ENCODE data around the gene BBX. TPM values are rescaled to one million over a fixed set of nuclear protein-coding genes. Genes with fewer than 3 reads are reported as not detected.

The BBX gene
- polyA plus RNA-seq (2013, experiment 1 of 2), result 24.0 TPM
- 24.7 TPM for polyA plus RNA-seq (2013, experiment 2 of 2)

DNA sequence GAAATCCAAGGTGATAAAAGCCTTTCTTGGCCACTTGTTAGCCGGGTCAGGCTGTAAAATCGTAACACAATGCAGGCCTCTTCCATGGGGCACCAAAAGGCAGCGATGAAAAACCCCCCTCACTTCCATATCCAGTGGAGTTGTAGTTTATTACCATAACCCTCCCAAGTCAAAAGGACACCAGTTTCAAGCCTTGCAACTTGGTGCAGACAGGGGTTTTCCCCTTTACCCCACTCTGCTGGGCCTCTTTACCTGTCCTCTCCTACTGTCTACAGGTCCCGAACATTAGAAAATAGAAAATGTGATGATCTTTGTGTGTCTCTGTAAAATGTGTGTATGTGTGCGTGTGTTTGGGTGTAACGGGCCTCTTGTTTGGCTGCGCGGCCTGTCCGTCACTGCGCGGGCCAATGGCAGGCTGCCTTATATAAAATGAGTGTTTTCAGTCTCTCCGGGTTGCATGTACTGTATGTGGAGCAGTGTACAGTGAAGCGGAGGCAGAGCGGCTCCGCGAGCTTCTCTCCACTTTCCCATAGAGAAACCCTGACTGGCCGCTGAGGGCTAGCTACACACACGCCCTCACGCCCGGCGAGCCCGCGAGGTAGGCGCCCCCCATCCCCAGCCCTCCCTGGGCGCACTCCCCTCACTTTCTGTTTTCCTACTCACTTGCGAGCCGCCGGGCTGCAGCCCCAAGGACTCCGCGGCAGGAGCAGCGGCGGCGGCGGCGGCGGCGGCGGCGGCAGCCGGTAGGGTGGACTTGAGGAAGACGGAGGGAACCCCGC lies at the start of gene BBX:
Gene BBX (plus strand): TSS at position 453 of the 779 bp plus-strand sequence. CDS start 187,499 bp downstream, outside the sequence.
- Histone ChIP-seq H3K27me3 (ENCODE audit: insufficient read depth, low read length, poor library complexity) (no peaks in the 10 kb centered on the region), H4K8ac (ENCODE audit: low read depth, low read length) (no peak within 1 kb of the TSS), H3K4me1 (ENCODE audit: control insufficient read depth, low read depth, low read length) (peaks cover 3% of the 10 kb centered on the region), H3K18ac (ENCODE audit: low read length) (peak within 1 kb of the TSS; percentile 99), H3K56ac (ENCODE audit: low read length) (peak within 1 kb of the TSS; percentile 78), H3K4ac (ENCODE audit: low read depth, low read length) (peak within 1 kb of the TSS; percentile 98), H3K4me3 (ENCODE audit: low read length) (peak within 1 kb of the TSS; percentile 82), H3K27ac (ENCODE audit: low read depth, low read length) (peak within 1 kb of the TSS; percentile 95), H2BK15ac (replicated peaks; ENCODE audit: low read depth) (peak within 1 kb of the TSS; percentile 43), H3K4me2 (ENCODE audit: low read length) (peak within 1 kb of the TSS; percentile 43), H3K79me1 (ENCODE audit: low read length) (peaks cover 8% of the 10 kb centered on the region), H3K79me2 (ENCODE audit: control insufficient read depth, insufficient read depth, low read length) (peaks cover 11% of the 10 kb centered on the region), H2BK120ac (ENCODE audit: low read depth, low read length) (peak within 1 kb of the TSS; percentile 99), H2BK5ac (ENCODE audit: low read length) (peak within 1 kb of the TSS; percentile 67), H3K9ac (ENCODE audit: low read length) (peak within 1 kb of the TSS; percentile 60), H3K23ac (ENCODE audit: low read length) (no peak within 1 kb of the TSS), H4K5ac (ENCODE audit: low read length) (no peak within 1 kb of the TSS), H2AK5ac (ENCODE audit: low read length) (no peak within 1 kb of the TSS), H3K36me3 (ENCODE audit: control insufficient read depth, insufficient read depth, low read length) (no peaks in the 10 kb centered on the region)
- DNase-seq, result peak; percentile 97
- WGBS (ENCODE audit: extremely low coverage, insufficient coverage, low lambda C conversion rate), result no CpG with 5 or more reads among the region's 42 CpGs

GRCh38 chr3:107476462-107476861 lies 46.3 kb upstream of the BBX start:
- H4K8ac ChIP-seq (ENCODE audit: low read depth, low read length), result no peak overlapping the region
- H3K4me2 ChIP-seq (ENCODE audit: low read length), result no peak overlapping the region
- H2BK5ac ChIP-seq (ENCODE audit: low read length), result no peak overlapping the region
- H3K27ac ChIP-seq (ENCODE audit: low read depth, low read length), result no peak overlapping the region
- no peak overlapping the region for H3K23ac ChIP-seq (ENCODE audit: low read length)
- H2BK15ac ChIP-seq (replicated peaks; ENCODE audit: low read depth), result no peak overlapping the region
- no peak overlapping the region for H2BK120ac ChIP-seq (ENCODE audit: low read depth, low read length)
- no peak overlapping the region for H3K4ac ChIP-seq (ENCODE audit: low read depth, low read length)
- no peak overlapping the region for H3K56ac ChIP-seq (ENCODE audit: low read length)
- DNase-seq, result no peak
- H3K4me1 ChIP-seq (ENCODE audit: control insufficient read depth, low read depth, low read length), result no peaks in the 10 kb centered on the region
- no peak overlapping the region for H3K4me3 ChIP-seq (ENCODE audit: low read length)
- H2AK5ac ChIP-seq (ENCODE audit: low read length), result no peak overlapping the region
- H3K79me2 ChIP-seq (ENCODE audit: control insufficient read depth, insufficient read depth, low read length), result no peaks in the 10 kb centered on the region
- H3K79me1 ChIP-seq (ENCODE audit: low read length), result no peaks in the 10 kb centered on the region
- H3K27me3 ChIP-seq (ENCODE audit: insufficient read depth, low read length, poor library complexity), result no peaks in the 10 kb centered on the region
- H3K9ac ChIP-seq (ENCODE audit: low read length), result no peak overlapping the region
- H3K18ac ChIP-seq (ENCODE audit: low read length), result no peak overlapping the region
- no peak overlapping the region for H4K5ac ChIP-seq (ENCODE audit: low read length)
- no peaks in the 10 kb centered on the region for H3K36me3 ChIP-seq (ENCODE audit: control insufficient read depth, insufficient read depth, low read length)

- Histone ChIP-seq H3K79me2 (ENCODE audit: control insufficient read depth, insufficient read depth, low read length) (no peaks in the 10 kb centered on the region), H4K8ac (ENCODE audit: low read depth, low read length) (no peak overlapping the region), H3K9ac (ENCODE audit: low read length) (no peak overlapping the region), H3K4me2 (ENCODE audit: low read length) (no peak overlapping the region), H3K79me1 (ENCODE audit: low read length) (no peaks in the 10 kb centered on the region), H3K23ac (ENCODE audit: low read length) (no peak overlapping the region), H4K5ac (ENCODE audit: low read length) (no peak overlapping the region), H3K18ac (ENCODE audit: low read length) (no peak overlapping the region), H3K36me3 (ENCODE audit: control insufficient read depth, insufficient read depth, low read length) (no peaks in the 10 kb centered on the region), H3K4me1 (ENCODE audit: control insufficient read depth, low read depth, low read length) (no peaks in the 10 kb centered on the region), H2BK120ac (ENCODE audit: low read depth, low read length) (no peak overlapping the region), H3K56ac (ENCODE audit: low read length) (no peak overlapping the region), H2BK5ac (ENCODE audit: low read length) (no peak overlapping the region), H3K4ac (ENCODE audit: low read depth, low read length) (no peak overlapping the region), H3K27ac (ENCODE audit: low read depth, low read length) (no peak overlapping the region), H2AK5ac (ENCODE audit: low read length) (no peak overlapping the region), H2BK15ac (replicated peaks; ENCODE audit: low read depth) (no peak overlapping the region), H3K4me3 (ENCODE audit: low read length) (no peak overlapping the region), H3K27me3 (ENCODE audit: insufficient read depth, low read length, poor library complexity) (no peaks in the 10 kb centered on the region)
- WGBS (ENCODE audit: extremely low coverage, insufficient coverage, low lambda C conversion rate), result no CpG with 5 or more reads among the region's 2 CpGs
- DNase-seq, result no peak
These were observed 35.3 kb upstream of the BBX start for GRCh38 chr3:107487490-107487889.

- Histone ChIP-seq H3K79me1 (ENCODE audit: low read length) (no peaks in the 10 kb centered on the region), H4K5ac (ENCODE audit: low read length) (no peak overlapping the region), H3K4me2 (ENCODE audit: low read length) (no peak overlapping the region), H2BK120ac (ENCODE audit: low read depth, low read length) (no peak overlapping the region), H2AK5ac (ENCODE audit: low read length) (no peak overlapping the region), H2BK5ac (ENCODE audit: low read length) (no peak overlapping the region), H3K4me3 (ENCODE audit: low read length) (no peak overlapping the region), H3K23ac (ENCODE audit: low read length) (no peak overlapping the region), H3K36me3 (ENCODE audit: control insufficient read depth, insufficient read depth, low read length) (no peaks in the 10 kb centered on the region), H3K4me1 (ENCODE audit: control insufficient read depth, low read depth, low read length) (no peaks in the 10 kb centered on the region), H3K9ac (ENCODE audit: low read length) (no peak overlapping the region), H3K79me2 (ENCODE audit: control insufficient read depth, insufficient read depth, low read length) (no peaks in the 10 kb centered on the region), H4K8ac (ENCODE audit: low read depth, low read length) (no peak overlapping the region), H3K27me3 (ENCODE audit: insufficient read depth, low read length, poor library complexity) (no peaks in the 10 kb centered on the region), H2BK15ac (replicated peaks; ENCODE audit: low read depth) (no peak overlapping the region), H3K27ac (ENCODE audit: low read depth, low read length) (no peak overlapping the region), H3K18ac (ENCODE audit: low read length) (no peak overlapping the region), H3K4ac (ENCODE audit: low read depth, low read length) (no peak overlapping the region), H3K56ac (ENCODE audit: low read length) (no peak overlapping the region)
- DNase-seq, result no peak
- WGBS (ENCODE audit: extremely low coverage, insufficient coverage, low lambda C conversion rate), result no CpG with 5 or more reads among the region's 4 CpGs
These were observed 33.8 kb upstream of the BBX start for GRCh38 chr3:107488942-107489341.

DNA sequence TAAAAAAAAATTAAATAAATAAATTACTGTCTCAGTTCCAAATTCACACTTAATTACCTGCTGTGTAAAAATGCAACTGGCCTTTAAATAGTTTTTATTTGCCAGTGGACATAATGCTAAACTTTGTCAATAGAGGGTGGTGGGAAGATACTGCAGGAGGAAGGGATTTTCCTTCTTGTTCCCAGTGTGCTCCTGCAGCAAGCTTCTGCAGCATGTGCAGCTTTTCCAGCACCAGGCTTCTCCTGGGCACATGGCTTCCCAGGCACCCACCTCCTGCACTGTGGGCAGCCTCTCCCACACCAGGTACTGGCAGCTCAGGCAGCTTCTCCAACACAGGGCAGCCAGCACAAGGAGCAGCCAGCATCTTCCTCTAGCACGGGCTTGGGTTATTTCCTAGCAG lies 29.6 kb upstream of the BBX start:
- DNase-seq, result no peak
- Histone ChIP-seq H3K27me3 (ENCODE audit: insufficient read depth, low read length, poor library complexity) (no peaks in the 10 kb centered on the region), H3K9ac (ENCODE audit: low read length) (no peak overlapping the region), H2BK120ac (ENCODE audit: low read depth, low read length) (no peak overlapping the region), H3K4me2 (ENCODE audit: low read length) (no peak overlapping the region), H3K27ac (ENCODE audit: low read depth, low read length) (no peak overlapping the region), H4K8ac (ENCODE audit: low read depth, low read length) (no peak overlapping the region), H3K56ac (ENCODE audit: low read length) (no peak overlapping the region), H2BK15ac (replicated peaks; ENCODE audit: low read depth) (no peak overlapping the region), H3K4me3 (ENCODE audit: low read length) (no peak overlapping the region), H2BK5ac (ENCODE audit: low read length) (no peak overlapping the region), H4K5ac (ENCODE audit: low read length) (no peak overlapping the region), H3K18ac (ENCODE audit: low read length) (no peak overlapping the region), H3K4me1 (ENCODE audit: control insufficient read depth, low read depth, low read length) (no peaks in the 10 kb centered on the region), H3K36me3 (ENCODE audit: control insufficient read depth, insufficient read depth, low read length) (no peaks in the 10 kb centered on the region), H3K4ac (ENCODE audit: low read depth, low read length) (no peak overlapping the region), H3K79me1 (ENCODE audit: low read length) (no peaks in the 10 kb centered on the region), H3K79me2 (ENCODE audit: control insufficient read depth, insufficient read depth, low read length) (no peaks in the 10 kb centered on the region), H3K23ac (ENCODE audit: low read length) (no peak overlapping the region), H2AK5ac (ENCODE audit: low read length) (no peak overlapping the region)
- no CpG with 5 or more reads among the region's 1 CpG for WGBS (ENCODE audit: extremely low coverage, insufficient coverage, low lambda C conversion rate)

DNA sequence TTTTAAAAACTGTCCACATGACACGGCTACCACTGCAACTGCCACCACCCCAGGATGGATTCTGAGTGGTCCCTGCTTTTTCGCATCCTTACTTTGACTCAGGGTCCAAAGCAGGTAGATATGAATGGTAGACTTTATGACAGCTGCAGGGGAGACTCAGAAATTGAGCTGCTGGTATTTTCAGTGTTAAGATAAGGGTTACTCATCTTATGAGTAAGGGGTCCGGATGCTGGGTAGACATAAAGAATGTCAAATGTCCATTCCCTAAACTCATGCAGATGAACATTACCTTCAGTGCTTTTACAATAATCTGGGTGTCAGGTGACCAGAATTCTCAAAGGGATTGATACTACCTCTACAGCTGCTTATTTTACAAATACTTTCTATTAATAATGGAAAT lies 25.9 kb upstream of the BBX start:
- no CpG with 5 or more reads among the region's 3 CpGs for WGBS (ENCODE audit: extremely low coverage, insufficient coverage, low lambda C conversion rate)
- no peaks in the 10 kb centered on the region for H3K79me1 ChIP-seq (ENCODE audit: low read length)

More for the DNA sequence above, 25.9 kb upstream of the BBX start:
- Histone ChIP-seq H2BK15ac (replicated peaks; ENCODE audit: low read depth) (no peak overlapping the region), H3K56ac (ENCODE audit: low read length) (no peak overlapping the region), H3K18ac (ENCODE audit: low read length) (no peak overlapping the region), H3K4me2 (ENCODE audit: low read length) (no peak overlapping the region), H3K4me3 (ENCODE audit: low read length) (no peak overlapping the region), H3K79me2 (ENCODE audit: control insufficient read depth, insufficient read depth, low read length) (no peaks in the 10 kb centered on the region), H4K5ac (ENCODE audit: low read length) (no peak overlapping the region), H3K27ac (ENCODE audit: low read depth, low read length) (no peak overlapping the region), H3K9ac (ENCODE audit: low read length) (no peak overlapping the region), H3K23ac (ENCODE audit: low read length) (no peak overlapping the region), H2BK5ac (ENCODE audit: low read length) (no peak overlapping the region), H2AK5ac (ENCODE audit: low read length) (no peak overlapping the region), H3K4ac (ENCODE audit: low read depth, low read length) (no peak overlapping the region), H3K36me3 (ENCODE audit: control insufficient read depth, insufficient read depth, low read length) (no peaks in the 10 kb centered on the region), H3K4me1 (ENCODE audit: control insufficient read depth, low read depth, low read length) (no peaks in the 10 kb centered on the region), H2BK120ac (ENCODE audit: low read depth, low read length) (no peak overlapping the region), H4K8ac (ENCODE audit: low read depth, low read length) (no peak overlapping the region), H3K27me3 (ENCODE audit: insufficient read depth, low read length, poor library complexity) (no peaks in the 10 kb centered on the region)
- no peak for DNase-seq
